Stimulated activated CD8-positive, alpha-beta memory T cell treated with anti-CD3 and anti-CD28 coated beads, Interleukin-15, amount 100 ng/mL, for 4 hours (primary cell): ENCODE data around the gene CAMK2B.

ENCODE experiments used
- DNase-seq, 2 donors: peaks; one replicate each; pipeline ENCODE4 v3.0.0-alpha.2; 2020; ENCODE audit warnings: low read depth in 2 of 2

Gene CAMK2B

GRCh38 chr7:44309271-44310091 lies 15.9 kb downstream of the CAMK2B start:
- no peak for DNase-seq

- DNase-seq = no peak
Observed at GRCh38 chr7:44308596-44309270, 16.7 kb downstream of the CAMK2B start.

- DNase-seq = no peak
Observed at GRCh38 chr7:44307905-44308595, 17.3 kb downstream of the CAMK2B start.

GRCh38 chr7:44307301-44307900 lies 18.0 kb downstream of the CAMK2B start:
- DNase-seq = no peak

GRCh38 chr7:44306606-44307005 lies 18.8 kb downstream of the CAMK2B start:
- no peak for DNase-seq

- DNase-seq = no peak
Observed at GRCh38 chr7:44305564-44306507, 19.6 kb downstream of the CAMK2B start.

GRCh38 chr7:44294325-44295069 lies 30.9 kb downstream of the CAMK2B start:
- DNase-seq = no peak

- DNase-seq = no peak
Observed at GRCh38 chr7:44293561-44294324, 31.7 kb downstream of the CAMK2B start.

GRCh38 chr7:44292876-44293560 lies 32.4 kb downstream of the CAMK2B start:
- no peak for DNase-seq

- no peak for DNase-seq
Observed at GRCh38 chr7:44292420-44292817, 33.0 kb downstream of the CAMK2B start.

- no peak for DNase-seq
Observed at GRCh38 chr7:44291733-44292419, 33.5 kb downstream of the CAMK2B start.

- DNase-seq = no peak
Observed at GRCh38 chr7:44291066-44291732, 34.2 kb downstream of the CAMK2B start.

- no peak for DNase-seq
Observed at GRCh38 chr7:44290252-44290620, 35.2 kb downstream of the CAMK2B start.

GRCh38 chr7:44289341-44290251 lies 35.8 kb downstream of the CAMK2B start:
- no peak for DNase-seq

- no peak for DNase-seq
Observed at GRCh38 chr7:44288811-44289340, 36.5 kb downstream of the CAMK2B start.

- DNase-seq = no peak
Observed at GRCh38 chr7:44288381-44288685, 37.1 kb downstream of the CAMK2B start.
